CD4-positive, alpha-beta T cell treated with Interleukin-10 for 1 hour (primary cell): ENCODE data around the gene PTGDR2.

ENCODE experiments used
- DNase-seq: peaks from one replicate; pipeline ENCODE4 v3.0.0-alpha.2; 2020

The PTGDR2 gene

GRCh38 chr11:60803273-60803936, 52.3 kb downstream of the PTGDR2 start:
- DNase-seq = no peak

DNA sequence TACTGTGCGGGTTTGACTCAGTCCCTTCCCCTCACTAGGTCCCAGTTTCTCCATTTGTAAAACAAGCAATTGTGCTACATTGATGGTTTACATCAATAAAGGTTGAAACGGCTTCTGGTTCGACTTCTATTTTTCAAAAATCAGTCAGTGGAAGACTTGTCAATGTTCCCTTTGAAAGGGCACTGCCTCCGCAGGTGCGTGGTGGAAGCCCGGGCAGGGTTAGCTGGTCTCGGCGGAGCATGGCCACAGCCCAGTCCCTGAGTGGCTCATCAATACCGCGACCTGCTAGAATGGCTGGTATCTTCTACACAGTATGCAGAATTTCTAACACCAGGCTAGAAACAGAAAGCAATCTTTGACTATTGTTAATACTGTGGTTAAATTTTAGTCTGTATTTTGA, 54.6 kb downstream of the PTGDR2 start:
- DNase-seq = no peak
